Ascending aorta (tissue), 2 donors: ENCODE data around the gene ARIH1. TPM values are rescaled to one million over a fixed set of nuclear protein-coding genes. Genes with fewer than 3 reads are reported as not detected.

Experiments
- DNase-seq, 2 donors: peaks; one replicate each; pipeline ENCODE4 v3.0.0-alpha.2; 2019; ENCODE audit warnings: low spot score in 2 of 2
- H3K27ac ChIP-seq, 2 donors: fragments of 200-600 bp; sonication (generic); one replicate each; pipeline ENCODE4 v1.5.1; 2016 to 2017; ENCODE audit warnings: mild to moderate bottlenecking in 1 of 2
- H3K27me3 ChIP-seq: fragments of 200-600 bp; sonication (generic); one replicate; pipeline ENCODE4 v1.5.1; 2017
- H3K36me3 ChIP-seq, 2 donors: fragments of 200-600 bp; sonication (generic); one replicate each; pipeline ENCODE4 v1.5.1; 2016
- H3K4me1 ChIP-seq, 2 donors: fragments of 200-600 bp; sonication (generic); one replicate each; pipeline ENCODE4 v1.5.1; 2016 to 2017; ENCODE audit warnings: mild to moderate bottlenecking in 1 of 2
- H3K4me3 ChIP-seq, 2 donors: fragments of 200-600 bp; sonication (generic); one replicate each; pipeline ENCODE4 v1.5.1; 2016 to 2017; ENCODE audit warnings: mild to moderate bottlenecking in 1 of 2
- H3K9me3 ChIP-seq, 2 donors: fragments of 200-600 bp; sonication (generic); one replicate each; pipeline ENCODE4 v1.5.1; 2016
- CTCF ChIP-seq, 3 experiments: fragments of 200-600 bp in 2 of 3; fragments of 450-650 bp in 1 of 3; sonication (generic) in 2 of 3; IDR thresholded peaks; one replicate each; pipeline ENCODE4 v1.5.1; 2016 to 2019; ENCODE audit warnings: antibody characterized with exemption in 3 of 3, mild to moderate bottlenecking in 1 of 3, moderate library complexity in 1 of 3
- intact Hi-C: fragments of 100-400 bp; cut with DNase I; formaldehyde crosslinking; loops from one replicate; pipeline ENCODE4 v1.15.1; 2023
- total RNA-seq: library from RNA; depleted of rRNA; stranded (reverse); fragments of >200 nt; gene quantifications from one replicate; pipeline ENCODE4 v1.1.0, GENCODE V29; 2016

The ARIH1 gene
- total RNA-seq, 1 donor from 2014 or later: 109 TPM

- Histone ChIP-seq H3K27ac (no peak overlapping the region), H3K36me3 (no peaks in the 10 kb centered on the region), H3K9me3 (no peaks in the 10 kb centered on the region), H3K4me1 (peaks cover 6 to 56% of the 10 kb centered on the region in 2 donors), H3K4me3 (no peak overlapping the region), H3K27me3 (no peaks in the 10 kb centered on the region)
- TF ChIP-seq CTCF (IDR thresholded peaks at IDR 0.05): no peak
- DNase-seq: no peak
- intact Hi-C loops: no loop called here
Measured at GRCh38 chr15:72488558-72488957, 14.4 kb downstream of the ARIH1 start.

- H3K27ac ChIP-seq: no peak overlapping the region
- H3K4me1 ChIP-seq: peaks cover 6 to 59% of the 10 kb centered on the region in 2 donors
- TF ChIP-seq CTCF (IDR thresholded peaks at IDR 0.05): no peak
- intact Hi-C loops: no loop called here
- no peaks in the 10 kb centered on the region for H3K27me3 ChIP-seq
- DNase-seq: no peak
- H3K9me3 ChIP-seq: no peaks in the 10 kb centered on the region
- no peaks in the 10 kb centered on the region for H3K36me3 ChIP-seq
- no peak overlapping the region for H3K4me3 ChIP-seq
Measured at GRCh38 chr15:72489943-72490554, 15.9 kb downstream of the ARIH1 start.

GRCh38 chr15:72491768-72492167 is 17.6 kb downstream of the ARIH1 start:
- H3K4me3 ChIP-seq: no peak overlapping the region
- no peaks in the 10 kb centered on the region for H3K9me3 ChIP-seq
- no peaks in the 10 kb centered on the region for H3K36me3 ChIP-seq
- intact Hi-C loops: no loop called here
- no peak for TF ChIP-seq CTCF (IDR thresholded peaks at IDR 0.05)
- no peak for DNase-seq
- H3K27ac ChIP-seq: no peak overlapping the region
- H3K4me1 ChIP-seq: peaks cover 6 to 68% of the 10 kb centered on the region in 2 donors
- H3K27me3 ChIP-seq: no peaks in the 10 kb centered on the region

- Histone ChIP-seq H3K9me3 (no peaks in the 10 kb centered on the region), H3K27me3 (no peaks in the 10 kb centered on the region), H3K36me3 (no peaks in the 10 kb centered on the region), H3K4me3 (no peak overlapping the region), H3K27ac (no peak overlapping the region), H3K4me1 (peaks cover 6 to 61% of the 10 kb centered on the region in 2 donors)
- intact Hi-C loops: no loop called here
- no peak for TF ChIP-seq CTCF (IDR thresholded peaks at IDR 0.05)
- DNase-seq: no peak
Measured at GRCh38 chr15:72492733-72493132, 18.6 kb downstream of the ARIH1 start.

GRCh38 chr15:72493220-72493619 is 19.1 kb downstream of the ARIH1 start:
- no peak for DNase-seq
- TF ChIP-seq CTCF (IDR thresholded peaks at IDR 0.05): no peak
- Histone ChIP-seq H3K36me3 (no peaks in the 10 kb centered on the region), H3K27me3 (no peaks in the 10 kb centered on the region), H3K4me3 (no peak overlapping the region), H3K27ac (no peak overlapping the region), H3K9me3 (no peaks in the 10 kb centered on the region), H3K4me1 (peaks cover 6 to 56% of the 10 kb centered on the region in 2 donors)
- intact Hi-C loops: no loop called here

GRCh38 chr15:72495007-72495406 is 20.9 kb downstream of the ARIH1 start:
- no peak for TF ChIP-seq CTCF (IDR thresholded peaks at IDR 0.05)
- Histone ChIP-seq H3K27me3 (no peaks in the 10 kb centered on the region), H3K4me3 (no peak overlapping the region), H3K4me1 (peaks cover 3 to 47% of the 10 kb centered on the region in 2 donors), H3K27ac (no peak overlapping the region), H3K9me3 (no peaks in the 10 kb centered on the region), H3K36me3 (no peaks in the 10 kb centered on the region)
- intact Hi-C loops: no loop called here
- DNase-seq: no peak
